Activated naive CD8-positive, alpha-beta T cell treated with anti-CD3 and anti-CD28 coated beads for 36 hours (primary cell): ENCODE measurements around the gene COL3A1. TPM values are rescaled to one million over a fixed set of nuclear protein-coding genes. Genes with fewer than 3 reads are reported as not detected.

Source experiments
- DNase-seq: peaks from one replicate; pipeline ENCODE4 v3.0.0; 2021
- H3K27ac Mint-ChIP-seq: one replicate; pipeline ENCODE4 v1.8.0; 2022; ENCODE audit warnings: mild to moderate bottlenecking, moderate library complexity, mixed read lengths
- H3K27me3 Mint-ChIP-seq: one replicate; pipeline ENCODE4 v1.8.0; 2022; ENCODE audit warnings: mild to moderate bottlenecking, mixed read lengths
- H3K36me3 Mint-ChIP-seq: one replicate; pipeline ENCODE4 v1.8.0; 2021; ENCODE audit warnings: mild to moderate bottlenecking, mixed read lengths
- H3K4me1 Mint-ChIP-seq: one replicate; pipeline ENCODE4 v1.8.0; 2021; ENCODE audit warnings: mixed read lengths
- H3K4me3 Mint-ChIP-seq: one replicate; pipeline ENCODE4 v1.8.0; 2022; ENCODE audit warnings: mild to moderate bottlenecking, moderate library complexity, mixed read lengths
- H3K9me3 Mint-ChIP-seq: one replicate; pipeline ENCODE4 v1.8.0; 2022; ENCODE audit warnings: mixed read lengths
- total RNA-seq, 2 experiments: library from RNA; stranded (reverse); gene quantifications; one replicate each; pipeline ENCODE4 v1.2.3, GENCODE V29; 2021

The COL3A1 gene
- total RNA-seq, 2 experiments from 2014 or later, result not detected

GRCh38 chr2:188986839-188987238, 12.7 kb downstream of the COL3A1 start:
- DNase-seq, result no peak
- H3K27me3 Mint-ChIP-seq, result peaks cover 27% of the 10 kb centered on the region
- H3K27ac Mint-ChIP-seq, result no peak overlapping the region
- H3K4me1 Mint-ChIP-seq, result no peaks in the 10 kb centered on the region
- H3K9me3 Mint-ChIP-seq, result no peaks in the 10 kb centered on the region
- no peak overlapping the region for H3K4me3 Mint-ChIP-seq
- H3K36me3 Mint-ChIP-seq, result no peaks in the 10 kb centered on the region

DNA sequence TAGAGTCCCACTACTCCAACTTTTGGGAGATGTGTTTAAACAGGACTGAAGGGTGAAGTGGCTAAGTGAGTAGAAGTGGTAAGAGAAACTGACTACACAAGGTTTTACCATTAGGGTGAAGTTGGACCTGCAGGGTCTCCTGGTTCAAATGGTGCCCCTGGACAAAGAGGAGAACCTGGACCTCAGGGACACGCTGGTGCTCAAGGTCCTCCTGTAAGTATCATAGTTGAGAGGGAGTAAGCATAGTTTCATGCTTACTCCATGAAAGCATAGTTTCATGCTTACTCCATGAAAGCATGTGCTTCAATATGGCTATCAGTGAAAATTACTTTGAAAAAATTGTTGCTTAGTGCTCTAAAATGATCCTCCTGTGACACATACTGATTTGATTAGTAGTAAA, 19.1 kb downstream of the COL3A1 start:
- H3K27ac Mint-ChIP-seq, result no peak overlapping the region
- no peaks in the 10 kb centered on the region for H3K36me3 Mint-ChIP-seq
- no peak overlapping the region for H3K4me3 Mint-ChIP-seq
- no peaks in the 10 kb centered on the region for H3K4me1 Mint-ChIP-seq
- peaks cover 12% of the 10 kb centered on the region for H3K27me3 Mint-ChIP-seq
- no peaks in the 10 kb centered on the region for H3K9me3 Mint-ChIP-seq
- no peak for DNase-seq

DNA sequence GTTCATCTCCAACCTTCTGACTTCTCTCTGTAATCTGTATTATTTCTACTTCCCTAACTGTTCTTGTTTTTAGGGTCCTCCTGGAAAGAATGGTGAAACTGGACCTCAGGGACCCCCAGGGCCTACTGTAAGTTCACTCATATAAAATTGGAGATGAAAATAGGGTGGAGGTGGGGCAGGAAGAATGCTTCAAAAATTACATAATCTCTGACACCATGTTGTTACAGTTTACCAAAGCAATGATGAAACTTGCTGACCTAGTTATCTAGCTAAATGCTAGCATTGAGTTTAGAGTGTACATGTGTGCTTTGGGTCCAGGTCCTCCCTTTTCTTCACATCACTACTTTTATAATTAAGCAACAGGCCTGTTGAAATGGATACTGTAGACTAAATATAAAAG, 23.1 kb downstream of the COL3A1 start:
- no peaks in the 10 kb centered on the region for H3K36me3 Mint-ChIP-seq
- no peak overlapping the region for H3K27ac Mint-ChIP-seq
- DNase-seq, result no peak
- no peak overlapping the region for H3K4me3 Mint-ChIP-seq
- peaks cover 7% of the 10 kb centered on the region for H3K27me3 Mint-ChIP-seq
- H3K9me3 Mint-ChIP-seq, result no peaks in the 10 kb centered on the region
- H3K4me1 Mint-ChIP-seq, result peaks cover 4% of the 10 kb centered on the region

- no peak for DNase-seq
- Mint-ChIP-seq H3K4me3 (no peak overlapping the region), H3K36me3 (no peaks in the 10 kb centered on the region), H3K27ac (no peak overlapping the region), H3K27me3 (peaks cover 10% of the 10 kb centered on the region), H3K9me3 (no peaks in the 10 kb centered on the region), H3K4me1 (peaks cover 4% of the 10 kb centered on the region)
Measured at GRCh38 chr2:189000221-189000620, 26.0 kb downstream of the COL3A1 start.

DNA sequence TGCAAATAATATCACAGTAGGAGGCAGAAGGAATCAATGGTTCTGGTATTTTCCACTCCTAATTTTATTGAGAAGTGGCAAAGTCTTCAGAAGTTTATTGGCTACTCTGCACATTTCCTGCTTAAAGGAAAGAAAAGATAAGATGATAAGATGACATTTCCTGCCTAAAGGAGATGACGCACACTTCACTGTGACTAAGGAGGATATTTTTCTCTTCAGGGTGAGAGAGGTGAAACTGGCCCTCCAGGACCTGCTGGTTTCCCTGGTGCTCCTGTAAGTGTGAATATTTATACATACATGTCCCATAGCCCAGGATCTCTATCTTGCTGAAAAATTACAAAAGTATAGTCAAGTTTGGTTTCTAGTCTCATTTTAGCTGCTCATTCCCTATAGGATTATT, 27.9 kb downstream of the COL3A1 start:
- H3K4me3 Mint-ChIP-seq, result no peak overlapping the region
- no peaks in the 10 kb centered on the region for H3K36me3 Mint-ChIP-seq
- H3K27me3 Mint-ChIP-seq, result peaks cover 13% of the 10 kb centered on the region
- DNase-seq, result no peak
- peak overlapping the region; percentile 38 for H3K27ac Mint-ChIP-seq
- H3K9me3 Mint-ChIP-seq, result no peaks in the 10 kb centered on the region
- H3K4me1 Mint-ChIP-seq, result peaks cover 4% of the 10 kb centered on the region

- no peaks in the 10 kb centered on the region for H3K36me3 Mint-ChIP-seq
- no peaks in the 10 kb centered on the region for H3K4me1 Mint-ChIP-seq
- peaks cover 12% of the 10 kb centered on the region for H3K27me3 Mint-ChIP-seq
- no peak overlapping the region for H3K4me3 Mint-ChIP-seq
- H3K9me3 Mint-ChIP-seq, result no peaks in the 10 kb centered on the region
- no peak for DNase-seq
- no peak overlapping the region for H3K27ac Mint-ChIP-seq
Measured at GRCh38 chr2:189008555-189009262, 34.5 kb downstream of the COL3A1 start.

GRCh38 chr2:189010536-189010935, 36.4 kb downstream of the COL3A1 start:
- Mint-ChIP-seq H3K36me3 (no peaks in the 10 kb centered on the region), H3K27ac (no peak overlapping the region), H3K9me3 (no peaks in the 10 kb centered on the region), H3K4me1 (no peaks in the 10 kb centered on the region), H3K4me3 (no peak overlapping the region), H3K27me3 (peaks cover 12% of the 10 kb centered on the region)
- DNase-seq, result no peak

- no peaks in the 10 kb centered on the region for H3K9me3 Mint-ChIP-seq
- H3K4me1 Mint-ChIP-seq, result no peaks in the 10 kb centered on the region
- H3K4me3 Mint-ChIP-seq, result no peak overlapping the region
- H3K27ac Mint-ChIP-seq, result no peak overlapping the region
- no peak for DNase-seq
- no peaks in the 10 kb centered on the region for H3K36me3 Mint-ChIP-seq
- peaks cover 5% of the 10 kb centered on the region for H3K27me3 Mint-ChIP-seq
Measured at GRCh38 chr2:189012351-189012750, 38.2 kb downstream of the COL3A1 start.

DNA sequence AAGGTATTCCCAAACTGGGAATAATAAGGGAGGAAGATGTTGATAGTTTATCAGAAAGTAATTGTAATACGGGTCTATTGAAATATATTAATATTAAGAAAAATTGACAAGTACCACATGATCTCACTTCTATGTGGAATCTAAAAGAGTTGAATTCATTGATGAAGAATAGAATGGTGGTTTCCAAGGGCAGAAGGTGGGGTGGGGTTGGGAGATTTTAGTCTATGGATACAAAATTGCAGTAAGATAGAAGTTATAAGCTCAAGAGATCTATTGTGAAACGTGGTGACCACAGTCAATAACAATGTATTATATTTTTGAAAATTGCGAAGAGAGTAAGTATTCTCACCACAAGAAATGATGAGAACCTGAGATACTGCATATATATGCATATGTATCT, 38.9 kb downstream of the COL3A1 start:
- DNase-seq, result no peak
- H3K4me1 Mint-ChIP-seq, result no peaks in the 10 kb centered on the region
- H3K9me3 Mint-ChIP-seq, result no peaks in the 10 kb centered on the region
- H3K27me3 Mint-ChIP-seq, result peaks cover under 1% of the 10 kb centered on the region
- H3K27ac Mint-ChIP-seq, result no peak overlapping the region
- H3K4me3 Mint-ChIP-seq, result no peak overlapping the region
- H3K36me3 Mint-ChIP-seq, result no peaks in the 10 kb centered on the region

DNA sequence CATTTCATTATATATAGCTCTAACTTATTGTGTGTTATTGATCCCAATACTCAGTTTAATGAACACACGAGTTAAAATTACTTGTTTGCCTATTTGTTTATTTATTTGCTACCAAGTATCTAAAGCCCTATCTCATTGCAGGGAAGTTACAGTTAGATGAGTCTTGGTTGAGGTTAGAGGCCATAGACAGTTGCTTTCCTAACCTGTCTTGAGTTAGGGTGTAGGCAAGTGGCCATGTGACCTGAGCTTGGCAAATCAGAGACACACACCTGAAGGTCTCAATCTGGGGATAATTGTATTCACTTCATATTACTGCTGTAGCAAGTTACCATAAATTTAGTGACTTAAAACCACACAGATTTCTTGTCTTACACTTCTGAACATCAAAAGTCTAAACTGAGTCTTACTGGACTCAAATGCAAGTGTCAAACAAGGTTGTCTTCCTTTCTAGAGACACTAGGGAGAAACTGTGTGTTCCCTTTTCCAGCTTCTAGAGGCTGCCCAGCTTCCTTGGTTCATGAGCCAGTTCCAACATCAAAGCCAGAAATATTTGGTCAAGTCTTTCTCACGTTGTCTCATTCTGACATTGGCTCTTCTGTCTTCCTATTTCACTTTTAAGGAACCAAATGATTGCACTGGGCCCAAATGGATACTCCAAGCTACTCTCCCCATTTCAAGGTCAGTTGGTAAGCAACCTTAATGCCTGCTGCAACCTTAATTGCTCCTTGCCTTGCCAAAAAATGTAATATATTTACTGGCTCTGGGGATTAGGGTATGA, 39.7 kb downstream of the COL3A1 start:
- no peaks in the 10 kb centered on the region for H3K4me1 Mint-ChIP-seq
- H3K4me3 Mint-ChIP-seq, result no peak overlapping the region
- no peaks in the 10 kb centered on the region for H3K36me3 Mint-ChIP-seq
- no peaks in the 10 kb centered on the region for H3K27me3 Mint-ChIP-seq
- no peak overlapping the region for H3K27ac Mint-ChIP-seq
- DNase-seq, result no peak
- H3K9me3 Mint-ChIP-seq, result no peaks in the 10 kb centered on the region

- no peak for DNase-seq
- Mint-ChIP-seq H3K4me3 (no peak overlapping the region), H3K27ac (no peak overlapping the region), H3K4me1 (no peaks in the 10 kb centered on the region), H3K9me3 (no peaks in the 10 kb centered on the region), H3K36me3 (no peaks in the 10 kb centered on the region), H3K27me3 (no peaks in the 10 kb centered on the region)
Measured at GRCh38 chr2:189014449-189015138, 40.4 kb downstream of the COL3A1 start.

GRCh38 chr2:189015359-189015758, 41.2 kb downstream of the COL3A1 start:
- DNase-seq, result no peak
- H3K27ac Mint-ChIP-seq, result no peak overlapping the region
- H3K4me3 Mint-ChIP-seq, result no peak overlapping the region
- no peaks in the 10 kb centered on the region for H3K9me3 Mint-ChIP-seq
- no peaks in the 10 kb centered on the region for H3K4me1 Mint-ChIP-seq
- no peaks in the 10 kb centered on the region for H3K27me3 Mint-ChIP-seq
- H3K36me3 Mint-ChIP-seq, result no peaks in the 10 kb centered on the region

GRCh38 chr2:189016311-189016861, 42.2 kb downstream of the COL3A1 start:
- H3K27ac Mint-ChIP-seq, result no peak overlapping the region
- no peaks in the 10 kb centered on the region for H3K27me3 Mint-ChIP-seq
- no peak overlapping the region for H3K4me3 Mint-ChIP-seq
- H3K36me3 Mint-ChIP-seq, result no peaks in the 10 kb centered on the region
- H3K4me1 Mint-ChIP-seq, result no peaks in the 10 kb centered on the region
- DNase-seq, result no peak
- no peaks in the 10 kb centered on the region for H3K9me3 Mint-ChIP-seq

- no peak for DNase-seq
- no peak overlapping the region for H3K4me3 Mint-ChIP-seq
- H3K4me1 Mint-ChIP-seq, result no peaks in the 10 kb centered on the region
- no peaks in the 10 kb centered on the region for H3K36me3 Mint-ChIP-seq
- H3K9me3 Mint-ChIP-seq, result no peaks in the 10 kb centered on the region
- no peak overlapping the region for H3K27ac Mint-ChIP-seq
- peaks cover 7% of the 10 kb centered on the region for H3K27me3 Mint-ChIP-seq
Measured at GRCh38 chr2:189018631-189019030, 44.5 kb downstream of the COL3A1 start.

DNA sequence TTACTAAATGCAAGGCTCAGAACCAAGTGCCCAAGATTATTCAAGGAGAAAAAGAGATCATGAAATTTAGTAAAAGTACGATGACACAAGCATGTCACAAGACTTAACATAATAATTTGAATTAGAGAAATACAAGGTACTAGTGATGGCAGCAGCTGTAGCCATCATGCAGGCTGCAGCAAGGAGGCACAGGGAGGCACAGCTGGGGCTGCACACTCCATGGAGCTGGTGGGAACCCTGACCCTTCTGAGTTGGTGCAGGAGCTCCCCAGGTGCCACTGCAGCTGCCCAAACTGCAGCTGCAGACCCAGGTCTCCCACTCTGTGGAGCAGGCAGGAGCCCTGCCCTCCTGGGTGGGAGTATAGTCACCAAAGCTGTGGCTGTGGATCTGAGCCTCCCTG, 46.0 kb downstream of the COL3A1 start:
- Mint-ChIP-seq H3K4me1 (no peaks in the 10 kb centered on the region), H3K36me3 (no peaks in the 10 kb centered on the region), H3K4me3 (no peak overlapping the region), H3K27ac (no peak overlapping the region), H3K9me3 (no peaks in the 10 kb centered on the region), H3K27me3 (peaks cover 16% of the 10 kb centered on the region)
- DNase-seq, result no peak
